ENCODE measurements around the gene ECEL1. TPM values are rescaled to one million over a fixed set of nuclear protein-coding genes. Genes with fewer than 3 reads are reported as not detected.
A peak's percentile ranks its signal among the peaks of the same experiment; 100 is the strongest.

ECEL1 gene
- total and polyA plus RNA-seq, 8 donors = 0.10 to 0.64 (median 0.39) TPM

- Histone ChIP-seq H3K36me3 (no peaks in the 10 kb centered on the region), H3K27ac (no peak overlapping the region), H3K4me1 (peaks cover 0 to 22% of the 10 kb centered on the region in 2 donors), H3K27me3 (peaks cover 48 to 89% of the 10 kb centered on the region in 2 donors), H3K4me3 (no peak overlapping the region), H3K9me3 (no peaks in the 10 kb centered on the region)
- no peak for ATAC-seq
- peak in 1 of 4 donors; percentile 60 for DNase-seq
- intact Hi-C loops (cut with DNase I) = no loop called here
- TF ChIP-seq CTCF (IDR thresholded peaks at IDR 0.05) = no peak
These were observed 570 bp upstream of the ECEL1 start for GRCh38 chr2:232488097-232488711.

DNA sequence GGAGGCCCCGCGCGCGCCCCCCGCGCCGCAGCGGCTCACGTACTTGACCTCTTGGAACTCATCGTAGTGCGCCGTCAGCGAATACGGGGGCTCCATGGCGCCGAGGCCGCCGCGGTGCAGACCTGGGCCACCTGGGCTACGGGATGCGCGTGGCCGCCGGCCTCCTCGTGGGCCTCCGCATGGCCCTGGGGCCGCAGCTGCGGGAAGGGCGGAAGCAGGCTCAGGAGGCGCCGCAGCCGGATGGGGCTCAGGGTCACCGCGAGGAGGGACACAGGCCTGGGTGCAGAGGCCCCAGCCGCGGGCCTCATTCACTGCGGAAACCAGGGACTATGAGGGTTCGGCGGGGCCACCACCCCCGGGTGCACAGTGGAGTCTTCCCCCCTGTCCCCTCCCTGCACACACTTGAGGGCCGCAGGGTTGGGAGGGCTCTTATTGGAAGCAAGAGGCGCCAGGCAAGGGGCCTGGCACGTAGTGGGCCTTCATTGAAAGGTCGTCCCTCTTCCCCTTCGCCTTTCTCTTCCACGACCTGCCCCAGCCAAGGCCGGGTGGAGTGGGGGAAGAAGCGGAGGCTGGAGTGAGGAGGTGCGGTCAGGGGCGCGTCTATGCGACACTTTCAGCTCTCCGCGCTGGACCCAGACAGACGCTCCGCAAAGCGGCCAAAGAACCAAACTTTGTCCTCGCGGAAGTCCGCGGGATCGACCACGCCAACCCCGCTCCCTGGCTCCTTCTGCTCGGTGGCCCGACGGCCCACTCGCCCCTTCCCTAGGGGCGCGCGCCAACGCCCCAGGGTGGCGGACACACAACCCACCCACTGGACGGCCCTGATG is 863 bp downstream of the ECEL1 start:
- no peak for ATAC-seq
- H3K27me3 ChIP-seq = peaks cover 48 to 99% of the 10 kb centered on the region in 2 donors

GRCh38 chr2:232485757-232486557 is 1.7 kb downstream of the ECEL1 start:
- H3K4me1 ChIP-seq = peaks cover 0 to 22% of the 10 kb centered on the region in 2 donors
- TF ChIP-seq CTCF (IDR thresholded peaks at IDR 0.05) = no peak
- no peak overlapping the region for H3K4me3 ChIP-seq
- ATAC-seq (no peak), DNase-seq (peak in 1 of 4 donors; percentile 74)
- H3K9me3 ChIP-seq = no peaks in the 10 kb centered on the region
- peaks cover 48 to 100% of the 10 kb centered on the region in 2 donors for H3K27me3 ChIP-seq
- no peaks in the 10 kb centered on the region for H3K36me3 ChIP-seq
- intact Hi-C loops (cut with DNase I) = no loop called here
- H3K27ac ChIP-seq = no peak overlapping the region

More for the DNA sequence above, 863 bp downstream of the ECEL1 start:
- intact Hi-C loops (cut with DNase I) = no loop called here
- H3K36me3 ChIP-seq = no peaks in the 10 kb centered on the region
- no peak for TF ChIP-seq CTCF (IDR thresholded peaks at IDR 0.05)
- DNase-seq = peak in 1 of 4 donors; percentile 59
- peaks cover 0 to 22% of the 10 kb centered on the region in 2 donors for H3K4me1 ChIP-seq
- no peaks in the 10 kb centered on the region for H3K9me3 ChIP-seq
- no peak overlapping the region for H3K27ac ChIP-seq
- H3K4me3 ChIP-seq = no peak overlapping the region

DNA sequence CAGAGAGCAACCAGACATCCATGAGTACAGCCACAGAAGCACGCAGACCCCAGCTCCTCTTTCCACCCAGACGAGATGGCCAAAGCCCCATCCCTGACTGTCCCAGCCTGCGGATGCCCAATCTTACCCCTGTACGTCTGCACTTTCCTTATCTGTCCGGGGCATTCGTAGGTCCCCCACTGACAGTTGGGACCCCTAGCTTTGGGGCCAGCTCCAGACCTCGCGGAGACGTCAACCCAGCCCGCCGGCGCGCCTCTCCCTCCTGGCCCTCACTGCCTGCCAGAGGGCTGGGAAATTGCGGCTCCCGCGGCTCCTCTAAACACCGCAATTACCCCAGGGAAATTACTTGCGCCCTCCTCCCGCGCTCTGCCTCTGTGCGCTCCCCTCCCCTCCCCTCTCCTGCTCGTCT is 2.3 kb downstream of the ECEL1 start:
- Histone ChIP-seq H3K4me3 (no peak overlapping the region), H3K9me3 (no peaks in the 10 kb centered on the region), H3K27me3 (peaks cover 48 to 100% of the 10 kb centered on the region in 2 donors), H3K36me3 (no peaks in the 10 kb centered on the region), H3K4me1 (peaks cover 0 to 22% of the 10 kb centered on the region in 2 donors), H3K27ac (no peak overlapping the region)
- ATAC-seq (no peak), DNase-seq (peak in 1 of 4 donors; percentile 45)
- intact Hi-C loops (cut with DNase I) = no loop called here
- no peak for TF ChIP-seq CTCF (IDR thresholded peaks at IDR 0.05)

Data from left lung (tissue), 10 donors.